ENCODE measurements around the gene PEF1.

GRCh38 chr1:31643976-31644559 lies 608 bp downstream of the PEF1 start:
- TF ChIP-seq CTCF (IDR thresholded peaks at IDR 0.05) (no peak), POLR2A (IDR thresholded peaks at IDR 0.05) (no peak)
